ENCODE measurements around the gene GPR137B. TPM values are rescaled to one million over a fixed set of nuclear protein-coding genes. Genes with fewer than 3 reads are reported as not detected.

Gene GPR137B
- total and polyA plus RNA-seq, 2 of the 4 experiments (the other 2 are of a cell fraction) = 4.5 to 12.3 TPM

DNA sequence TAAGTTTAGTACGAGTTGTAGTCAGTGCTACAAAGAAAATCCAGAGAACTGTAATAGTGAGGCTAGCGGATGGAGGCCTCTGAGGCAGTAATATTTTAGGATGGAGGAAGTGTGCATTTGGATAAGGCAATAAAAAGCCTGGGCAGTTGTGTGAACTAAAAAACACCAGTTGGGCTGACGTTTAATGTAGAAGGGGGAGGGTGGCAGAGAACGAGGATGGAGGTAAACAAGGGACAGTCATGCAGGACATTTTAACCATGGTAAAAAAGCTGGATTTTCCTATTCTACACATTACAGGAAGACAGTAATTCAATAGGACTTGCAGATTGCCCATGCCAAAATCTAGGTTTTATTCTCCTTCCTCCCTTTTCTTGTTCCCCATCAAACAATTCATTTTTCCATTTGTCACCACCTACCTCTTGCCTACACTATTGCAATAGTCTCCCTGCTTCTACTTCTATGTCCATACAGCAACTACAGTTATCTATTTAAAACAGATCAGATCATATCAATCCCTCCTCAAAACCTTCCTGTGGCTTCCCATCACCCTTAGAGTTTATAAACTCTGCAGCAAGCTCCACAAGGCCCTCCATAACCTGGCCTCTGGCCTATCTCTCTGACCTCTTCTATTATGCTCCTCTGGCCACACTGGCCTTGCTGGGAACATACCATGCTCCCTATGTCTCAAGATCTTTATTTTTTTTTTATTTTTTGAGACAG lies 111.7 kb downstream of the GPR137B start:
- Histone ChIP-seq H2BK15ac (ENCODE audit: low read depth, low read length) (no peak overlapping the region), H2BK120ac (ENCODE audit: low read depth, low read length) (no peak overlapping the region), H3K27me3 (ENCODE audit: control insufficient read depth, insufficient read depth, low read length) (no peaks in the 10 kb centered on the region), H4K5ac (ENCODE audit: low read depth, low read length) (no peak overlapping the region), H3K23ac (ENCODE audit: low read depth, low read length) (no peak overlapping the region), H2BK20ac (ENCODE audit: low read depth, low read length) (no peak overlapping the region), H3K4me2 (ENCODE audit: low read depth, low read length) (no peak overlapping the region), H2AK9ac (replicated peaks; ENCODE audit: low read depth, low read length, poor library complexity) (no peak overlapping the region), H3K4me1 (ENCODE audit: control insufficient read depth, insufficient read depth, low read length) (no peaks in the 10 kb centered on the region), H3K27ac (ENCODE audit: insufficient read depth, low read length) (no peak overlapping the region), H3K14ac (replicated peaks; ENCODE audit: low read depth, low read length) (no peak overlapping the region), H3K4me3 (ENCODE audit: insufficient read depth, low read depth, low read length) (no peak overlapping the region), H4K91ac (ENCODE audit: insufficient read depth, low read depth, low read length) (no peak overlapping the region), H3K79me1 (ENCODE audit: low read depth in 1 of 2, low read length in 2 of 2) (no peaks in the 10 kb centered on the region), H3K36me3 (ENCODE audit: control insufficient read depth, insufficient read depth, low read length) (no peaks in the 10 kb centered on the region), H3K9me1 (ENCODE audit: insufficient read depth, low read length) (no peaks in the 10 kb centered on the region), H4K8ac (ENCODE audit: low read depth in 2 of 2, low read length in 2 of 2) (no peak overlapping the region), H2BK5ac (ENCODE audit: low read depth, low read length, poor library complexity, severe bottlenecking) (no peak overlapping the region), H3K4ac (ENCODE audit: low read depth, low read length) (no peak overlapping the region), H2AK5ac (ENCODE audit: low read depth, low read length) (no peak overlapping the region), H3K9me3 (ENCODE audit: control insufficient read depth, insufficient read depth, low read length) (no peaks in the 10 kb centered on the region), H3K18ac (ENCODE audit: low read depth, low read length) (no peak overlapping the region), H4K20me1 (ENCODE audit: insufficient read depth, low read length) (no peaks in the 10 kb centered on the region), H3K56ac (ENCODE audit: extremely low read depth, insufficient read depth, low read length) (no peak overlapping the region), H2AFZ (replicated peaks; ENCODE audit: low read length, poor library complexity) (no peak overlapping the region), H3K9ac (ENCODE audit: low read depth, low read length) (no peak overlapping the region)
- BruUV-seq (replicated peaks) = no TSS peak
- in situ Hi-C loops (cut with MboI; ENCODE audit: low sequenced_read_pairs) = no loop called here
- 20% methylated on average over 1 of the region's 4 CpGs; no CpG with 5 or more reads in 1 of the 2 experiments for WGBS, 2 experiments (ENCODE audit: extremely low coverage in 2 of 2, insufficient read length in 1 of 2)
- DNase-seq (no peak), ATAC-seq (ENCODE audit: low read depth) (no peak)
- TF ChIP-seq POLR2A (IDR thresholded peaks at IDR 0.05; ENCODE audit: low read depth, low read length) (no peak), FOS (IDR thresholded peaks at IDR 0.05; ENCODE audit: low read depth, low read length) (no peak), NFE2L2 (IDR thresholded peaks at IDR 0.05; ENCODE audit: low read depth, low read length) (no peak), CHD1 (IDR thresholded peaks at IDR 0.05; ENCODE audit: low read depth, low read length) (no peak), RFX5 (IDR thresholded peaks at IDR 0.05; ENCODE audit: low read depth, low read length) (no peak), SMC3 (IDR thresholded peaks at IDR 0.05; ENCODE audit: low read depth, low read length) (no peak), MAFK (IDR thresholded peaks at IDR 0.05; ENCODE audit: low read depth, low read length) (no peak), MXI1 (IDR thresholded peaks at IDR 0.05; ENCODE audit: borderline replicate concordance, low read depth, low read length) (no peak), RCOR1 (IDR thresholded peaks at IDR 0.05; ENCODE audit: insufficient replicate concordance, low read length) (no peak), CEBPB (IDR thresholded peaks at IDR 0.05; ENCODE audit: low read depth, low read length) (no peak), RAD21 (IDR thresholded peaks at IDR 0.05; ENCODE audit: low read length) (no peak), MAZ (IDR thresholded peaks at IDR 0.05; ENCODE audit: borderline replicate concordance, low read depth, low read length) (no peak), BHLHE40 (IDR thresholded peaks at IDR 0.05; ENCODE audit: low read depth, low read length) (no peak)
- TF ChIP-seq, protein P1, sequence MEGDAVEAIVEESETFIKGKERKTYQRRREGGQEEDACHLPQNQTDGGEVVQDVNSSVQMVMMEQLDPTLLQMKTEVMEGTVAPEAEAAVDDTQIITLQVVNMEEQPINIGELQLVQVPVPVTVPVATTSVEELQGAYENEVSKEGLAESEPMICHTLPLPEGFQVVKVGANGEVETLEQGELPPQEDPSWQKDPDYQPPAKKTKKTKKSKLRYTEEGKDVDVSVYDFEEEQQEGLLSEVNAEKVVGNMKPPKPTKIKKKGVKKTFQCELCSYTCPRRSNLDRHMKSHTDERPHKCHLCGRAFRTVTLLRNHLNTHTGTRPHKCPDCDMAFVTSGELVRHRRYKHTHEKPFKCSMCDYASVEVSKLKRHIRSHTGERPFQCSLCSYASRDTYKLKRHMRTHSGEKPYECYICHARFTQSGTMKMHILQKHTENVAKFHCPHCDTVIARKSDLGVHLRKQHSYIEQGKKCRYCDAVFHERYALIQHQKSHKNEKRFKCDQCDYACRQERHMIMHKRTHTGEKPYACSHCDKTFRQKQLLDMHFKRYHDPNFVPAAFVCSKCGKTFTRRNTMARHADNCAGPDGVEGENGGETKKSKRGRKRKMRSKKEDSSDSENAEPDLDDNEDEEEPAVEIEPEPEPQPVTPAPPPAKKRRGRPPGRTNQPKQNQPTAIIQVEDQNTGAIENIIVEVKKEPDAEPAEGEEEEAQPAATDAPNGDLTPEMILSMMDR (conservative IDR thresholded peaks at IDR 0.05; ENCODE audit: low read depth, low read length) = no peak
- TF ChIP-seq, protein P2, sequence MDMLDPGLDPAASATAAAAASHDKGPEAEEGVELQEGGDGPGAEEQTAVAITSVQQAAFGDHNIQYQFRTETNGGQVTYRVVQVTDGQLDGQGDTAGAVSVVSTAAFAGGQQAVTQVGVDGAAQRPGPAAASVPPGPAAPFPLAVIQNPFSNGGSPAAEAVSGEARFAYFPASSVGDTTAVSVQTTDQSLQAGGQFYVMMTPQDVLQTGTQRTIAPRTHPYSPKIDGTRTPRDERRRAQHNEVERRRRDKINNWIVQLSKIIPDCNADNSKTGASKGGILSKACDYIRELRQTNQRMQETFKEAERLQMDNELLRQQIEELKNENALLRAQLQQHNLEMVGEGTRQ (IDR thresholded peaks at IDR 0.05; ENCODE audit: low read depth, low read length) = no peak
- TF ChIP-seq, protein P3, sequence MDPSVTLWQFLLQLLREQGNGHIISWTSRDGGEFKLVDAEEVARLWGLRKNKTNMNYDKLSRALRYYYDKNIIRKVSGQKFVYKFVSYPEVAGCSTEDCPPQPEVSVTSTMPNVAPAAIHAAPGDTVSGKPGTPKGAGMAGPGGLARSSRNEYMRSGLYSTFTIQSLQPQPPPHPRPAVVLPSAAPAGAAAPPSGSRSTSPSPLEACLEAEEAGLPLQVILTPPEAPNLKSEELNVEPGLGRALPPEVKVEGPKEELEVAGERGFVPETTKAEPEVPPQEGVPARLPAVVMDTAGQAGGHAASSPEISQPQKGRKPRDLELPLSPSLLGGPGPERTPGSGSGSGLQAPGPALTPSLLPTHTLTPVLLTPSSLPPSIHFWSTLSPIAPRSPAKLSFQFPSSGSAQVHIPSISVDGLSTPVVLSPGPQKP (IDR thresholded peaks at IDR 0.05; ENCODE audit: borderline replicate concordance, low read depth, low read length) = no peak
- CTCF ChIA-PET = no interaction called here
- dilution Hi-C loops (cut with HindIII; ENCODE audit: low sequenced_read_pairs, unreplicated experiment) = no loop called here
- intact Hi-C loops (cut with micrococcal nuclease) = no loop called here
- POLR2A ChIA-PET (ENCODE audit: unreplicated experiment) = no interaction called here
